HL-60 (cell line): Measurements from ENCODE around the gene GREM1.

Experiments used
- DNase-seq, 2 experiments: peaks; one replicate each; pipeline ENCODE4 v3.0.0-alpha.2; 2010 to 2020; ENCODE audit warnings: low read depth in 1 of 2, low spot score in 1 of 2
- H3K27ac ChIP-seq: fragments of 250-450 bp; sonication (Bioruptor Pico); replicated peaks from 2 replicates; pipeline ENCODE4 v1.5.1; 2020; ENCODE audit warnings: mild to moderate bottlenecking, moderate library complexity
- H3K27me3 ChIP-seq: fragments of 250-450 bp; sonication (Bioruptor Pico); 2 replicates; pipeline ENCODE4 v1.5.1; 2021; ENCODE audit warnings: mild to moderate bottlenecking, moderate library complexity; ENCODE audit not compliant: insufficient read depth, poor library complexity, severe bottlenecking
- H3K4me3 ChIP-seq: replicated peaks from 2 replicates; pipeline ENCODE4 v1.5.1; 2011; ENCODE audit warnings: mild to moderate bottlenecking, control low read depth, low read length; ENCODE audit not compliant: insufficient read depth
- GABPA ChIP-seq: IDR thresholded peaks from 2 replicates; pipeline ENCODE4 v1.6.1; 2012; ENCODE audit warnings: low read depth
- POLR2AphosphoS5 ChIP-seq: IDR thresholded peaks from 2 replicates; pipeline ENCODE4 v1.6.1; 2012; ENCODE audit warnings: low read depth
- REST ChIP-seq: IDR thresholded peaks from 2 replicates; pipeline ENCODE4 v1.6.1; 2012; ENCODE audit warnings: low read depth; ENCODE audit not compliant: insufficient replicate concordance
- SPI1 ChIP-seq: IDR thresholded peaks from 2 replicates; pipeline ENCODE4 v1.6.1; 2012; ENCODE audit warnings: low read depth, mild to moderate bottlenecking, borderline replicate concordance
- TF ChIP-seq, protein P1 (sequence below): IDR thresholded peaks from one replicate; pipeline ENCODE4 v1.5.1; 2011; ENCODE audit warnings: low read length, control low read depth, inconsistent platforms; ENCODE audit not compliant: insufficient read depth

Gene GREM1

GRCh38 chr15:32746116-32746857, 28.5 kb downstream of the GREM1 start:
- Histone ChIP-seq H3K4me3 (no peak overlapping the region), H3K27ac (no peak overlapping the region), H3K27me3 (no peaks in the 10 kb centered on the region)
- DNase-seq, result no peak
- TF ChIP-seq POLR2AphosphoS5 (no peak), REST (no peak), GABPA (no peak), SPI1 (no peak)
- TF ChIP-seq, protein P1, sequence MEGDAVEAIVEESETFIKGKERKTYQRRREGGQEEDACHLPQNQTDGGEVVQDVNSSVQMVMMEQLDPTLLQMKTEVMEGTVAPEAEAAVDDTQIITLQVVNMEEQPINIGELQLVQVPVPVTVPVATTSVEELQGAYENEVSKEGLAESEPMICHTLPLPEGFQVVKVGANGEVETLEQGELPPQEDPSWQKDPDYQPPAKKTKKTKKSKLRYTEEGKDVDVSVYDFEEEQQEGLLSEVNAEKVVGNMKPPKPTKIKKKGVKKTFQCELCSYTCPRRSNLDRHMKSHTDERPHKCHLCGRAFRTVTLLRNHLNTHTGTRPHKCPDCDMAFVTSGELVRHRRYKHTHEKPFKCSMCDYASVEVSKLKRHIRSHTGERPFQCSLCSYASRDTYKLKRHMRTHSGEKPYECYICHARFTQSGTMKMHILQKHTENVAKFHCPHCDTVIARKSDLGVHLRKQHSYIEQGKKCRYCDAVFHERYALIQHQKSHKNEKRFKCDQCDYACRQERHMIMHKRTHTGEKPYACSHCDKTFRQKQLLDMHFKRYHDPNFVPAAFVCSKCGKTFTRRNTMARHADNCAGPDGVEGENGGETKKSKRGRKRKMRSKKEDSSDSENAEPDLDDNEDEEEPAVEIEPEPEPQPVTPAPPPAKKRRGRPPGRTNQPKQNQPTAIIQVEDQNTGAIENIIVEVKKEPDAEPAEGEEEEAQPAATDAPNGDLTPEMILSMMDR, result no peak

DNA sequence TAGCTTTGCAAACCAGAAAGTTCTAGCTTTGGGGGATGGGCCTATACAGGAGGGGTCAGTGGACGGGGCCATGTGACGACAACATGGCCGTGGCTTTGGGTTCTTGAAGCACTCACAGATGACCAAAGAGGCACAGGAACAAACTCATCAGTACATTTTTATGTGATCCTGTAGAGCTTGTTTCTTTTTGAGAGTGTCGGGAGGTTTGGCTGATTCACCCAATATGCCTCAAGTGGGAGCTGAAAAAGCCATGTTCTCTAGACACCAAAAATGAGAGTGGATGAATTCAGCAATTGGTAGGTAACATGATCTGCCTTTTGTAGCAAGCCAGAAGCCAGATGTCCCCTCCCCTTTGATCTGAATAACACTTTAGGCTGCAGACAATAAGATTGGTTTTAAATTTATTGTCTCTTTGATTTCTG, 30.1 kb downstream of the GREM1 start:
- Histone ChIP-seq H3K4me3 (no peak overlapping the region), H3K27ac (no peak overlapping the region), H3K27me3 (no peaks in the 10 kb centered on the region)
- TF ChIP-seq GABPA (no peak), REST (no peak)
- DNase-seq, result no peak

DNA sequence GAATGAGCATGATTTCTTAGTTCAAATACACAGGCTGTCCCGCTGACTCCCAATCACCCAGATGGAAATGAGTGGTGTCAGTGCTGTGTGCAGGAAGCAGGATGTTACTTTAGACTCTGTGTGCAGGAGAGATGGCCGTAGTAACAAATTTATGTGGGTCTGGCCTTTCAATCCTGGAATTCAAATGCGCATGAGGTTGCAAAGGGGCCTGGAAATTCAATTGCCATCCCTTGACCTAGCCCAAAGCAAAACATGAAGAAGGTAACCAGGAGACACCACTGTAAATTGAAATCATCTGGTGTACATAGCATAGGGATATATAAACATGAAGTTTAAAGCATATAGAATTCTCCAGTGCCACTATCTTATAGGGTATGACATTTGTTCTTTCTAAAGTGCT, 33.2 kb downstream of the GREM1 start:
- H3K4me3 ChIP-seq, result no peak overlapping the region
- no peaks in the 10 kb centered on the region for H3K27me3 ChIP-seq
- no peak overlapping the region for H3K27ac ChIP-seq
- TF ChIP-seq GABPA (no peak), SPI1 (no peak), REST (no peak), POLR2AphosphoS5 (no peak)
- TF ChIP-seq, protein P1, result no peak
- DNase-seq, result no peak
